Posterior cingulate gyrus (tissue), 11 donors: Measurements from ENCODE around the gene SLC17A8.

Source experiments
- DNase-seq, 10 donors: peaks; one replicate each; pipeline versions ENCODE4 v3.0.0 to v3.0.0-alpha.2; 2020 to 2021; ENCODE audit warnings: mixed read lengths in 3 of 10
- intact Hi-C: fragments of 100-400 bp; cut with DNase I; formaldehyde crosslinking; loops from one replicate; pipeline ENCODE4 v1.15.1; 2023

Gene SLC17A8

DNA sequence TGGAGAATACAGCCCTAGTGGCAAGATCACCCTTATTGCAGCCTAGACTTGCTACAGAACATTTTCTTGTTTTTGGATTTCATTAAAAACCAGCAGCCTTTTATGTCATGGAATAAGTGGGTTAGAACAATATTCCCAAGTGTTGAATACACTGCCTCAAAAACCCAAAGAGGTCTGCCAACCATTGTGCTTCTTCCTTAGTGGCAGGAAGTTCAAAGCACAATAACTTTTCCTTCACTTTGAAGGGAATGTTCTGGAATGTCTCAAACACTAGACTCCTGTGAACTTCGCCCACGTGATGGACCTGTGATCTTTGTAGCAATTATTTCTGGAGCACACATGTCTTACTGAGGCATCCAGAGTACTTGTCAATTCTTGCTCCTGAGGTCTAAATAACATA, 8.5 kb downstream of the SLC17A8 start:
- intact Hi-C loops, result no loop called here
- no peak for DNase-seq

DNA sequence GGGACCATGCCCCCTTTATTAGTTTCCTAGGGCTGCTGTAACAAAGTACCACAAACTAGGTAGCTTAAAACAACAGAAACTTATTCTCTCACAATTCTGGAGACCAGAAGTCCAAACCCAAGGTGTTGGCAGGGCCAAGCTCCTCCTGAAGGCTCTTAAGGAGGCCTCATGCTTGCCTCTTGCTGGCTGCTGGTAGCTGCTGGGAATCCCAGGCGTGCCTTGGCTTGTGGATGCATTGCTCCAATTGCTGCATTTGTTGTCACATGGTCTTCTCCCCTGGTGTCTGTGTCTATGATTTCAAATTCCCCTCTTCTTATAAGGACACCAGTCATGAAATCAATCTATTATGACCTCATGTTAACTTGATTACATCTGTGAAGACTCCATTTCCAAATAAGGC, 11.2 kb downstream of the SLC17A8 start:
- DNase-seq, result no peak
- intact Hi-C loops, result no loop called here

DNA sequence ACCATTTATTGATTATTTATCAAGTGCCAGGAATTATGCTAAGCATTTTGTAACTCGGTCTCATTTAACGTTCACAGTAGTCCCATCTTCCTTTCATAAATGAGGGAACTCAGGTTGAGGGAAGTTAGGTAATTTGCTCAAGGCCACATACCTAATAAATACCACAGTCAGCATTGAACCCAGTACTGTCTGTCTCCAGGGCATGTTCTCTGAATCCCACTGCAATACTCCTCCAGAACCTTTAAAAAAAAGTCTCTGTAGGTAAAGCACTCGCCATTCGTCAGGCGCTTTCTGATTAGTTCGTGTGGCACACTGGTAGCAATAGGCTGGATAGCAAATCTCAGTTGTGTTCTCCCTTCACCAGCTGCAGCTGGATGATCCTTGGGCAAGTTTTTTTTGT, 14.3 kb downstream of the SLC17A8 start:
- intact Hi-C loops, result no loop called here
- no peak for DNase-seq

DNA sequence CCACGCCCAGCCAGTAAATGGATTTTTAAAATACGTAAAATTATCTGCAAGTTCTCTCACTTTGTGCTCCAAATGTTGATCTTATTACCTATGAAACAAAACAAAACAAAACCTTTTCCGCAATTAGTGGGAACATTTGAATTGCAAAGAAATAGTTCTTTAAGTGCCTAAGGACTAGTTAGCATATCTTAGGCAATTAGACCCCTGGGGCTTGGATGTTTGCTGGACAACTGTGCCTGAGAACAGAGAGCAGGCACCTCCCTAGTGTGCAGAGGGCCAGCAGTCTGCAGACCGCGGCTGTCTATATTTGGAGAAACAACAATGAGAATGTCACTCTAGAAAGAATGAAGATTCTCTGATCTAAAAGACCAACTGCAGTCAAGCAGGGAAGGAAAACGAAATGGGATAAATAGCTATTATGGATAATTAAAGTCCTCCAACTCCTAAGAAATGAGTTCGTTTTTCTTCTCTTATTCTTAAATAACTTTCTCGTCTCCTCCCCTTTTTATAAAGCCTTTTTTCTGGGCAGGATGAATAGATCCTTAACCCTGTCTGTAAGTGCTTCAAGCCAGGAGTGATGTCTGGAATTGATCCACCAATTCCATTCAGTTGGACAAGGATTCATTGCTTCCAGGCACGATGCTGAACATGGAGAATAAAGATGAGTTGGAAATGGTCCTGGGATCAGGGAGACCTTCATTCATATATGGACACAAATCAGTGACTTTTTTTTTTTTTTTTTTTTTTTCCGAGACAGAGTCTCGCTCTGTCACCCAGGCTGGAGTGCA, 16.2 kb downstream of the SLC17A8 start:
- intact Hi-C loops, result no loop called here
- no peak for DNase-seq

DNA sequence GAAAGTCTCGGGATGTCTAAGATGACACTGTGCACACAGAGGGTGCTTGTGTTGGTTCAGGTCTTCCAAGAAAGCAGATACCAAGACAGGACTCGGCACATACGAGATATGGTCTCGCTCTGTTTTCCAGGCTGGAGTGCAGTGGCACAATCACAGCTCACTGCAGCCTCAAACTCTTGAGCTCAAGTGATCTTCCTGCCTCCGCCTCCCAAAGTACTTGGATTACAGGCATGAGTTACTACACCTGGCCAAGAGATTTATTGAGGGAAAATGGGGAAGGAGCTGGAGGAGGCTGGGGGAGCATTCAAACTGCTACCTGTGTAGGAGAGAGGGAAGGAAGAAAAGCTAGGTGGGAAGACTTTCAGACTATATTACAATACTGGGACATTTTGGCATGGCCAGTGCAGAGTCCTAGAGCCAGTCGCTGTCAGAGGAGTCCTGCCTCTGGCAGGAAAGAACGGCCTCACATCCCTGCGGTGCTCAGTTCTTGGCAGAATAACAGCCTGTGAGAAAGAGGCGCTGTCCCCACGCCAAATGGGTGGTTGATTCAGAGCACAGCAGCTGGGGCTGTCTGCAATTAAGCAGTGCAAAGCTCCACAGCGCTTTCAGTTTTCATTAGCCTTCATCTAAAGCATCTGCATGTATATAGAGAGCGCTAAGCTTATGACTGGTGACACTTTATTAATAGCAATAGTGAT, 18.3 kb downstream of the SLC17A8 start:
- intact Hi-C loops, result no loop called here
- DNase-seq, result peak; percentile 52 to 95 (median 76)

DNA sequence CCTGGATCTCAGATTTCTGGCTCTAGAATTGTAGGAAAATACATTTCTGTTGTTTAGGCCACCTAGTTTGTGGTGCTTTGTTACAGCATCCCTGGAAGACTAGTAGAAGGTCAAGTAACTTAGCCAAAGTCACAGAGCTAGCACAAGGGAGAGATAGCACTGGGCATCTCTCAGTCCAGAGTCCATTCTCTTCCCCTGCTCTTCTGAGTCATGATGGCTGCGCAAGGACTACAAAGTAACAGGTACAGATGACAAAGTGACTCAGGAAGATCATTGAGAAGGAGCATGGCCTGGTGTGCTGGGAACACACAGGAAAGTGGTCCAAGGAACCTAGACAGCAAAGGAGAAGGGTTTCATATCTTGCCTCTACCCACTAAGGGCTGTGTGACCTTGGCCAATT, 19.3 kb downstream of the SLC17A8 start:
- intact Hi-C loops, result no loop called here
- DNase-seq, result no peak

DNA sequence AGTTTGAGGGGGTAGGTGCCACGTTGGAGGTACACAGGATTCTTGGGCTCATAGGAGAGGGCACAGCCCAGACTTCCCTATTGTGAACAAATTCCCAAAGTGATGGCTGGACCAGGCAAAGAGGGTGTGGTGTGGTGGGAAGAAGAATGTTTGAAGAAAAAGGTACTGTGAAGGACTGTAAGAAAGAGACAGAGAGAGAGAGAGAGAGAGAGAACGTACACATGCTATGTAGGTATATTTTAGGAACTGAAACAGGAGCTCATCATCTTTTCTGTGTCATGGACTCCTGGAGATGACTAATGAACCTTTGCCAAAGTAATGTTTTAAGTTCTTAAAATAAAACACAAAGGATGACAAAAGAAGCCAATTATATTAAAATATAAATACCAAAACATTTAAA, 24.5 kb downstream of the SLC17A8 start:
- intact Hi-C loops, result no loop called here
- DNase-seq, result no peak

DNA sequence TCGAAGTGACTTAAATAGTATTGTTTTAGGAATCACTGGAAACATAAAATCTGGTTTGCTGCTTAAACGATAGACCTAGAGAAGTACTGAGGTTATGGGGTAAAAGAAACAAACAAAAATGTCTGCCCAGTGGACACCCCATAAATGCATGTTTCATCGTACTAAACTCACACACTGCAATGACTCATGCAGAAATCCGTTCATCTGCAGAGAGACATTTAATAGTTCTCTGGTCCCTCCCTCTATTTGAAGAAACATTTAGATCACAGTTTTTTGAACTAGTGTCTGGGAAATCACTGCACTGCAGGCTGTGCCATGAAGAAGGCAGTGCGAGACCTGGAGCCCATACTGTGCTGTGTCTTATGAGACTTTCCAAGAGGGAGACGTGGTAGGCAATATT, 25.5 kb downstream of the SLC17A8 start:
- intact Hi-C loops, result no loop called here
- no peak for DNase-seq

DNA sequence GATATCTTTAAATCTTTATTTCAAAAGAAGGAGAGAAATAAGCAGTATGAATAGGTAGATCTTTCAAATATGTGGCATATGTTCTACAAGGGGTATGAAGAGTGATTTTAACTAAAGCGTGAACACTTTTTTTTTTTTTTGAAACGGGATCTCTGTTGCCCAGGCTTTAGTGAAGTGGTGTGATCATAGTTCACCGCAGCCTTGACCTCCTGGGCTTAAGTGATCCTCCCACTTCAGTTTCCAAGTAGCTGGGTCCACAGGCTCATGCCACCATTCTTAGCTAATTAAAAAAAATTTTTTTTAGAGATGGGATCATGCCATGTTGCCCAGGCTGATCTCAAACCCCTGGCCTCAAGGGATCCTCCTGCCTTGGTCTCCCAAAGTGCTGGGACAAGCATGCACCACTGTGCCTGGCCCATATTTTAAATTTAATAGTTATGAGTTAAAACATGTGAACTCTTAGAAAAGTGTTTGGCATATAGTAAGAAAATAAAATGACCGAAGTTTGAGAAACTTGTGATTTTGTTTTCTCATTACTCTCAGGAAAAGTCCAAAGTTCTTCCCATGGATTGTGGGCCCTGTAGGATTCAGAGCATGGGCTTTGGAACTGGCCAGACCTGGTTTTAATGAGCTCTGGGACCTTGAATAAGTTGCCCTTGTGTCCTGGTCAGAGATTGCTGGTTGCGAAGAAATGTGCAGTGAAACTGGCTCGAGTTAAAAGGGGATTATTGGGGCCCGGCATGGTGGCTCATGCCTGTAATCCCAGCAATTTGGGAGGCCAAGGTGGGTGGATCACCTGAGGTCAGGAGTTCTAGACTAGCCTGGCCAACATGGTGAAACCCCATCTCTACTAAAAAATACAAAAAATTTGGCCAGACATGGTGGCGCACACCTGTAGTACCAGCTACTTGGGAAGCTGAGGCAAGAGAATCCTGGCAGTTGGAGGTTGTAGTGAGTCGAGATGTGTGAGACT, 27.0 kb downstream of the SLC17A8 start:
- no peak for DNase-seq
- intact Hi-C loops, result no loop called here

DNA sequence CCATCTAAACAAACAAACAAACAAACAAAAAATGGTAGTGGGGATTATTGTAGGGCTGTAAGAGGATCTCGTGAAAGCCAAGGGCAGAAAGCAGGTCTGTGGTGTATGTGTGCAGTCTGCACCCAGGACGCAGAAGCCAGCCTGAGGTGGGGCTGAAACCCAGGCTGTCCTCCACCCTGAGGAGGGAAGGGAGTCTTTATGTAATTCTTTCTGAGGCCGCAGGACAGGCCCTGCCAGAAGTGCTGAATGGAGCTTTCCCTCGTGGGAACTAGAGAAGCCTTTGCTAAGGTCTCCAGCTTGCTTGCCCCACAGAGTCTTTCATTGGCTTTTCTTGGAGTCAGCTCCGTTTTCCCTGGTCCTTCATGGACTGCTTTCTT, 27.7 kb downstream of the SLC17A8 start:
- no peak for DNase-seq
- intact Hi-C loops, result no loop called here

DNA sequence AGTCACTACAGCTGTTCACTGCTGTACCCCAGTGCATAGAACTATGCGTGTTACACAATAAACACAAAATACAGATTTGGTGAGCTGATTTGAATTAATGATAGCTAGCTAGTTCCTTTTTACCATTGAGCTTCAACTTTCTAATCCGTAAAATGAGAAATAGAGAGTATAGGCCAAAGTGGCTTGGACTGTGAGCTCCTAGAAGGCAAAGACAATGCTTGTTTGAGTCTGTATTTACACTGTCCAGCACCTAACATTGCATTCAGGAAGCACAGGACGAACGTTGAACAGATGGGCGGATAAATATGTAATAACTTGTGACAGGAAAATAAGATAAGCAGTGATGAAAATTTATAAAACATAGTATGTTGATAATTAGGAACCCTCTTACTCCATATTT, 31.5 kb downstream of the SLC17A8 start:
- intact Hi-C loops, result no loop called here

DNA sequence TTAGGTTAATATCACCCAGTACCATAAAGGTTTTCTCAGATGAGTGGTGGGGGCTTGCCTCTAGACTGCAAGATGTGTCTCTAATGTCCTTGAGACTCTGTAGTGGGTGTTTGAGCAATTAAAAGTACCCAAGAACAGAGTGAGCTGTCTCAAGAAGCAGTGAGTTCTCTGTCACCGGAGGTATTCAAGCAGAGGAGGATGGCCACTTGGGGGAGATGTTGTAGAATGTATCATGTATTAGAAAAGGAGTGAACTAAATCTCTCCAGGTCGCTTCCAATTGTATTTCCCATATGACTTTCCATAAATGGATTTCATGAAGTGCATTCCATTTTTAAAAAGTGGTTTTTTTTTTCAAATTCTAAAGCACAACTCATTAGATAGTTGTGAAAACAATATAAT, 35.0 kb downstream of the SLC17A8 start:
- intact Hi-C loops, result no loop called here
- DNase-seq, result no peak

More for the DNA sequence above, 31.5 kb downstream of the SLC17A8 start:
- no peak for DNase-seq

DNA sequence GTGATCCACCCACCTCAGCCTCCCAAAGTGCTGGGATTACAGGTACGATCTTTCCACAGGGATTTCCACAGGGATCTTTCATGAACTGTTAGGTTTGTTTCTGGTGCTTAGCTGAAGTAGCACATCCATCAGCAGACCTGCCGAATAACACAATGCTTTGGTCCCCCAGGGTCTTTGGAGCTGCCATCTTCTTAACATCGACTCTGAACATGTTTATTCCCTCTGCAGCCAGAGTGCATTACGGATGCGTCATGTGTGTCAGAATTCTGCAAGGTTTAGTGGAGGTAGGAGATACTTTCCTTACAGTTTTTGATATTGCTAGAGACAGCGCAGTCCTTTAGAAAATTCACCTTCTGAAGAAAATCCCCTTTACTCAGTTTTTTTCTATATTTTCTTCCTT, 36.3 kb downstream of the SLC17A8 start:
- intact Hi-C loops, result no loop called here
- DNase-seq, result no peak

DNA sequence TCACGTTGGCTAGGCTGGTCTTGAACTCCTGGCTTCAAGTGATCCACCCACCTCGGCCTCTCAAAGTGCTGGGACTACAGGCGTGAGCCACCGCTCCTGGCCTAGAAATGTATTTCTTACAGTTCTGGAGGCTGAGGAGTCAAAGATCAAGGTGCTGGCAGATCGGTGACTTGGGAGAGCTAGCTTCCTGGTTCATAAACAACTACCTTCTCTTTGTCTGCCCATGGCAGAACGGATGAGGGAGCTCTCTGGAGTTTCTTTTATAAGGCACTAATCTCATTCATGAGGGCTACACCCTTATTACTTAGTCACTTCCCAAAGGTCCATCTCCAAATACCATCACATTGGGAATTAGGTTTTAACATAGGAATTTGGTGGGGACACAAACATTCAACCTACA, 38.9 kb downstream of the SLC17A8 start:
- intact Hi-C loops, result no loop called here
- DNase-seq, result no peak

DNA sequence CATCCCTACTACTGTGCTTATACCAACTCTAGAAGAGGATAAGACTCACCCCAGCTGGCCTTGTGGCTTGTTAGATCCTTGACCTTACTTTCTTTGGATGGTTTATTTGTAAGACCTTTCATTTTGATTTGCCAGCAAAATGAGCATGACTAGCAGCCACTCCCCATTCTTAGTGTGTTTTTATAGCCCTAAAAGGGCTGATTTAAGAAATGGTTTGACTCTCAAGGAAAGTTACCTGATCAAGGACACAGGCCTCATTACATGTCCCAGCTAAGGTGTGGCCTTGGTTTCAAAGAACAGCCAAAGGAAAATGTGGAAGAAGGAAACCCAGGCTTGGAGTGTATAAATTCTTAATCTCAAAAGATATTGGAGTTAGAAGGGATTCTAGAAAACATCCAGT, 41.4 kb downstream of the SLC17A8 start:
- intact Hi-C loops, result no loop called here

DNA sequence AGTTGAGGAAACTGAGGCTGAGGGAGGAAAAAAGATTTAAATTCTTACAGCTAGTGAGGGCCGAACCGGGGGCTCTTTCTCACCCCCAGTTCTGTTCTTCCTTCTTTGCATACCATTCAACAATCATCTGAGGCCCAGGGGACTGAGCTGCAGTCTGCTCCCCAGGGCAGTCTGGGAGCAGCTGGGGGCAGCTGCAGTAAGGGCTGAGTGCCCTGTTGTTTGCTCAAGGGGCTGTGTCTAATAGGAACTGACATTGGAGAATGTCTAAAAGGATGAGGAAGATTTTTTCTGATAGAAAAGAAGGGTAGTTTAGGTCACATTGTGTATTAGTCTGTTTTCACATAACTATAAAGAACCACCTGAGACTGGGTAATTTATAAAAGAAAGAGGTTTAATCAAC, 42.2 kb downstream of the SLC17A8 start:
- DNase-seq, result no peak

More for the DNA sequence above, 41.4 kb downstream of the SLC17A8 start:
- no peak for DNase-seq

DNA sequence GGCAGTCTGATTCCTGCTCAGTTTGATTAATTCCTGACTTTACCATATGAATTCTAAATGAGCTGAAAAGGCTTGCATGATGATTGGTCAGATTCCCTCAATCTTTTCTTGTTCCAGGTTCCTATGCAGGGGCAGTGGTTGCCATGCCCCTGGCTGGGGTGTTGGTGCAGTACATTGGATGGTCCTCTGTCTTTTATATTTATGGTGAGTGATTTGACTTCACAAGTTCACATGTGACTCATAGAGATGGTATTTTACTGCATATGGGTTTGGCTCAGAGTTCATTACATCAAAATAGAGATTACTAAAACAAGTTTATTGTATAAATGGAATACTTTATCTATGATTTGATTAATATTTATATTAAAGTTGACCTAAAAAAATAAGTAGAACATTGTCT, 44.8 kb downstream of the SLC17A8 start:
- no peak for DNase-seq
- intact Hi-C loops, result no loop called here

More for the DNA sequence above, 42.2 kb downstream of the SLC17A8 start:
- intact Hi-C loops, result no loop called here

DNA sequence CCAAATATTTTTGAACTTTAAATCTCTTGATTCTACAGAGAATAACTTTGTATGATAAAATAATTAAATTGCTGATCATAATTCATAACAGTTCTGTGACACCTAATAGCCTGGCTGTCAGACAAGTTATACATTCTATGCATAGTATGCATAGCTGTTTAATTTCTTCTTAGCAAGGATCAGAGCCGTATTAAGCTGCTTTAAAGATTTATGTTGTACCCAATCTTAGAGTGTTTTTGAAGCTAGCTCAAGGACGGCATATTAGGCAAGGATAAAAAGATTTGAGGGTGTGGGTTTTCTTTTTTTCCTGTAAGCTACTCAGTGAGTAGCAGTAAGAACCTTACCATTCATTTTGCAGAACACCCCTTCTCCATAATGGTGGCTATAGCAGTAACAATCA, 45.9 kb downstream of the SLC17A8 start:
- intact Hi-C loops, result no loop called here
- DNase-seq, result no peak

DNA sequence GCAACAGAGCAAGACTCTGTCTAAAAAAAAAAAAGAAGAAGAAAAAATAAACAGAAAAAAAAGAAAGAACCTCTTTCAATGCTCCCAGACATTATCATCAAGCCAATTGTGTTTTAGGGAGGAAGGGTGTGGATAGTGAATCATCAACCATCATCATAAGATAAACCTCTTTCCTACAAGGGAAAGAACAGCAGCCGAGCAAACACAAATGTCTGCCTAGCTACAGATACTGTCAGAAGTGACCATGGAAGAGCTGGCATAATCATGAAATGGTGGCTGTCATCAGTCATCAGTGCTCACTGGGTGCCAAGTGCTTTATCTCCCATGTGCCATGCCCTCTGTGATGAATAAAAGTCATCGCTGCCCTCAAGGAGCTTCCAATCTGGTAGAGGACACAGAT, 46.6 kb downstream of the SLC17A8 start:
- intact Hi-C loops, result no loop called here
- DNase-seq, result no peak

DNA sequence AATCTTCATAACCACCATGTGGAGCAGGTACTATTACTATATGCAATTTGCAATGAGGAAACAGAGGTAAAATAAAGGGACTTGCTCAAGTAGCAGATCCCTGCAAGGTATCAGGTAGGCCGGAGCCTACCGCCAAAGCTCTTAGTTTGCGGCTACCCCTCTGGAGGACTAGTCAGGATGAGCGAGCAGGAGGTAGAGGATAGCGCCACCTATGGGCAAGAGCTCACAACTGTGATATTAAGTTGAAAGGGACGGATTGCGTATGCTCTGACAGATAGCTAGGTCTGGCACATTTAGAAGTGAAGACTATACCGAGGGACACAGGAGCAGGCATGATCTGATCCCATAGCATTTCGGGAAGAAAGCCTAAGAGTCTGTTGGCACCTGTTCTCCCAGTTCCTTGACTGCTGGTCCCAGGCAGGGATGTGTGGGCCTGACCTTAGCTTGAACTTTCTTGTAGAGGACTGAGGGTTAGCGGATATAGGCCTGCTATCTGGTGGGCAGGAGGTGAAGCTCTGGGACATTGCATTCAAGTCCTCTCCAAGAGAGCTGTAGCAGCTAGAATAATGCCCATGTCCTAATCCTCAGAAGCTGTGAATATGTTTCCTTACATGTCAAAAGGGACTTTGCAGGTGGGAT, 48.0 kb downstream of the SLC17A8 start:
- intact Hi-C loops, result no loop called here
- peak in 1 of 10 donors; percentile 21 for DNase-seq

DNA sequence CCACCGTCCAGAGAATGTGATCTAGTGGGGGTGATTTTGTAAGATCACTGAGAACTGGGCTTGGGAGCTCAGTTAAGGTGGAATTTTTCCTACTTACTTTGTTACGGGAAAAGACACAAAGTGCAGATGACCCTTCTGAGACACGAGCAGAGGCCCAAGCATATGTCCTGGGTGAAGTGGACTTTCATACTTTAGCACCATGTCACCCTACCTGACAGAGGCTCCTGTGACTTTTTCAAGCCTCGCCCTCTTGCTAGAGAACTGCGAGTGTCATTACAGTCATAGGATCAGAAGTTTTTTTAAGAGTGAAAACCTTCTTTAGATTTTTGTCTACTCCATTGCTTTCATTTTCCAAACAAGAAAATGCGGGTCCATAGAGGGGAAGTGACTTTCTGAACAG, 56.1 kb downstream of the SLC17A8 start:
- intact Hi-C loops, result no loop called here
- no peak for DNase-seq
